Measurements from ENCODE around the gene MYL7. TPM values are rescaled to one million over a fixed set of nuclear protein-coding genes. Genes with fewer than 3 reads are reported as not detected.

MYL7 gene
- total and polyA plus RNA-seq, 9 of the 15 experiments (the other 6 are each of a cell fraction or from before 2014, with no cell fraction given), result not detected

DNA sequence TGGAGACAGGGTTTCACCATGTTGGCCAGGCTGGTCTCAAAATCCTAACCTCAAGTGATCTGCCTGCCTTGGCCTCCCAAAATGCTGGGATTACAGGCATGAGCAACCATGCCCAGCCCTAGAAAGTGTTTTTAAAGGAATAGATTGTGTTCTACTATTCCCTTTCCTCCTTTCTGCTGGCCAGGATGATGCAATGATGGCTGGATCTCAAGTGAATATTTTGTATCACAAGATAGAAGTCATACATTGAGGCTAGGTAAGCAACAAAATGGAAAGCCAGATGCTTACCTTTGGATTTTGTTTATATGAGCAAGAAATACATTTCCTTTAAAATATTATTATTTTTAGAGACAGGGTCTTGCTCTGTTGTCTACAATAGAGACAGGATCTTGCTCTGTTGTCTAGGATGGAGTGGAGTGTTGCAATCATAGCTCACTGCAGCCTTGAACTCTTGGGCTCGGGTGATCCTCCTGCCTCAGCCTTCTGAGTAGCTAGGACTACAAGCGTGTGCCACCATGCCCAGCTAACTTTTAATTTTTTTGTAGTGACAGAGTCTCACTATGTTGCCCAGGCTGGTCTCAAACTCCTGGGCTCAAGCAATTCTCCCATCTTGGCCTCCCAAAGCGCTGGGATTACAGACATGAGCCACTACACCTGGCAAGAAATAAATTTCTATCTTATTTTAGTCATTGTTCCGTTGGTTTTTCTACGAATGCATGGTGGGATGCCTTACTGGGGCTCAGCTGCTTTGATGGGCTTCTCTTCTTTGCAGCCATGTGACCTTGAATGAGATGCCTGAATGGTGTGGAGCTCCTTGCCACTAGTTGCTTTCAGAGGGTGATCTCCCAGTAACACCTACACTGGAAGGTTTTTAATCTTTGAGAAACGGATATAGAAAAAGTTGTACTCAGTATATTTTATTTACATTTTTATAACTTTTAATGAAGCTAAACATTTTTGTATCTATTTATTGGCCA is 42.8 kb downstream of the MYL7 start (continued):
- no peak for TF ChIP-seq ELF2 (CRISPR knock-in tag; IDR thresholded peaks at IDR 0.05)
- TF ChIP-seq DIDO1 (tag; IDR thresholded peaks at IDR 0.05; ENCODE audit: low read depth), result no peak
- TF ChIP-seq, protein P1, sequence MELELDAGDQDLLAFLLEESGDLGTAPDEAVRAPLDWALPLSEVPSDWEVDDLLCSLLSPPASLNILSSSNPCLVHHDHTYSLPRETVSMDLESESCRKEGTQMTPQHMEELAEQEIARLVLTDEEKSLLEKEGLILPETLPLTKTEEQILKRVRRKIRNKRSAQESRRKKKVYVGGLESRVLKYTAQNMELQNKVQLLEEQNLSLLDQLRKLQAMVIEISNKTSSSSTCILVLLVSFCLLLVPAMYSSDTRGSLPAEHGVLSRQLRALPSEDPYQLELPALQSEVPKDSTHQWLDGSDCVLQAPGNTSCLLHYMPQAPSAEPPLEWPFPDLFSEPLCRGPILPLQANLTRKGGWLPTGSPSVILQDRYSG (tag; conservative IDR thresholded peaks at IDR 0.05; ENCODE audit: low read depth), result no peak
- TF ChIP-seq ATF7 (IDR thresholded peaks at IDR 0.05), result no peak
- no peak for TF ChIP-seq NR2C1 (IDR thresholded peaks at IDR 0.05)
- no peak for TF ChIP-seq NR2C1 (tag; IDR thresholded peaks at IDR 0.05)
- no peak for TF ChIP-seq PTBP1 (IDR thresholded peaks at IDR 0.05; ENCODE audit: low read depth, low read length)
- TF ChIP-seq ZNF140 (CRISPR knock-in tag; IDR thresholded peaks at IDR 0.05), result no peak
- TF ChIP-seq CEBPG (CRISPR knock-in tag; IDR thresholded peaks at IDR 0.05), result peak; percentile 56; the same call in 1 of the 2 replicates
- TF ChIP-seq CEBPG (tag; conservative IDR thresholded peaks at IDR 0.05 in 1 of 2, IDR thresholded peaks at IDR 0.05 in 1 of 2), result peak; percentile 67 to 88; a peak in 3 of 4 replicates
- TF ChIP-seq, protein P2, sequence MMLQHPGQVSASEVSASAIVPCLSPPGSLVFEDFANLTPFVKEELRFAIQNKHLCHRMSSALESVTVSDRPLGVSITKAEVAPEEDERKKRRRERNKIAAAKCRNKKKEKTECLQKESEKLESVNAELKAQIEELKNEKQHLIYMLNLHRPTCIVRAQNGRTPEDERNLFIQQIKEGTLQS (IDR thresholded peaks at IDR 0.05), result peak; percentile 88
- TF ChIP-seq, protein P2 (CRISPR knock-in tag; conservative IDR thresholded peaks at IDR 0.05), result no peak
- TF ChIP-seq HCFC1 (IDR thresholded peaks at IDR 0.05; ENCODE audit: low read depth, low read length), result no peak
- TF ChIP-seq EZH2 (IDR thresholded peaks at IDR 0.05; ENCODE audit: borderline replicate concordance, low read depth, low read length), result no peak
- TF ChIP-seq, protein P3, sequence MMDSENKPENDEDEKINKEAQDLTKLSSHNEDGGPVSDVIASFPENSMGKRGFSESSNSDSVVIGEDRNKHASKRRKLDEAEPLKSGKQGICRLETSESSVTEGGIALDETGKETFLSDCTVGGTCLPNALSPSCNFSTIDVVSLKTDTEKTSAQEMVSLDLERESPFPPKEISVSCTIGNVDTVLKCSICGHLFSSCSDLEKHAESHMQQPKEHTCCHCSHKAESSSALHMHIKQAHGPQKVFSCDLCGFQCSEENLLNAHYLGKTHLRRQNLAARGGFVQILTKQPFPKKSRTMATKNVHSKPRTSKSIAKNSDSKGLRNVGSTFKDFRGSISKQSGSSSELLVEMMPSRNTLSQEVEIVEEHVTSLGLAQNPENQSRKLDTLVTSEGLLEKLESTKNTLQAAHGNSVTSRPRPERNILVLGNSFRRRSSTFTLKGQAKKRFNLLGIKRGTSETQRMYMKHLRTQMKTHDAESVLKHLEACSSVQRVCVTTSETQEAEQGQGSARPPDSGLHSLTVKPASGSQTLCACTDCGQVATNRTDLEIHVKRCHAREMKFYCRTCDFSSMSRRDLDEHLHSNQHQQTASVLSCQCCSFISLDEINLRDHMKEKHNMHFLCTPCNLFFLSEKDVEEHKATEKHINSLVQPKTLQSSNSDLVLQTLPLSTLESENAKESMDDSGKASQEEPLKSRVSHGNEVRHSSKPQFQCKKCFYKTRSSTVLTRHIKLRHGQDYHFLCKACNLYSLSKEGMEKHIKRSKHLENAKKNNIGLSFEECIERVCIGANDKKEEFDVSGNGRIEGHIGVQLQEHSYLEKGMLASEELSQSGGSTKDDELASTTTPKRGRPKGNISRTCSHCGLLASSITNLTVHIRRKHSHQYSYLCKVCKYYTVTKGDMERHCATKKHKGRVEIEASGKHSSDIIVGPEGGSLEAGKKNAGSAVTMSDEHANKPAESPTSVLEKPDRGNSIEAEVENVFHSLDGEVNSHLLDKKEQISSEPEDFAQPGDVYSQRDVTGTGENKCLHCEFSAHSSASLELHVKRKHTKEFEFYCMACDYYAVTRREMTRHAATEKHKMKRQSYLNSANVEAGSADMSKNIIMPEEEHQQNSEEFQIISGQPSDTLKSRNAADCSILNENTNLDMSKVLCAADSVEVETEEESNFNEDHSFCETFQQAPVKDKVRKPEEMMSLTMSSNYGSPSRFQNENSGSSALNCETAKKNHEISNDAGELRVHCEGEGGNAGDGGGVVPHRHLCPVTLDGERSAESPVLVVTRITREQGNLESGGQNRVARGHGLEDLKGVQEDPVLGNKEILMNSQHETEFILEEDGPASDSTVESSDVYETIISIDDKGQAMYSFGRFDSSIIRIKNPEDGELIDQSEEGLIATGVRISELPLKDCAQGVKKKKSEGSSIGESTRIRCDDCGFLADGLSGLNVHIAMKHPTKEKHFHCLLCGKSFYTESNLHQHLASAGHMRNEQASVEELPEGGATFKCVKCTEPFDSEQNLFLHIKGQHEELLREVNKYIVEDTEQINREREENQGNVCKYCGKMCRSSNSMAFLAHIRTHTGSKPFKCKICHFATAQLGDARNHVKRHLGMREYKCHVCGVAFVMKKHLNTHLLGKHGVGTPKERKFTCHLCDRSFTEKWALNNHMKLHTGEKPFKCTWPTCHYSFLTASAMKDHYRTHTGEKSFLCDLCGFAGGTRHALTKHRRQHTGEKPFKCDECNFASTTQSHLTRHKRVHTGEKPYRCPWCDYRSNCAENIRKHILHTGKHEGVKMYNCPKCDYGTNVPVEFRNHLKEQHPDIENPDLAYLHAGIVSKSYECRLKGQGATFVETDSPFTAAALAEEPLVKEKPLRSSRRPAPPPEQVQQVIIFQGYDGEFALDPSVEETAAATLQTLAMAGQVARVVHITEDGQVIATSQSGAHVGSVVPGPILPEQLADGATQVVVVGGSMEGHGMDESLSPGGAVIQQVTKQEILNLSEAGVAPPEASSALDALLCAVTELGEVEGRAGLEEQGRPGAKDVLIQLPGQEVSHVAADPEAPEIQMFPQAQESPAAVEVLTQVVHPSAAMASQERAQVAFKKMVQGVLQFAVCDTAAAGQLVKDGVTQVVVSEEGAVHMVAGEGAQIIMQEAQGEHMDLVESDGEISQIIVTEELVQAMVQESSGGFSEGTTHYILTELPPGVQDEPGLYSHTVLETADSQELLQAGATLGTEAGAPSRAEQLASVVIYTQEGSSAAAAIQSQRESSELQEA (IDR thresholded peaks at IDR 0.05; ENCODE audit: low read depth), result no peak
